Psoas muscle (tissue), 8 donors: ENCODE data around the gene ENTPD1. TPM values are rescaled to one million over a fixed set of nuclear protein-coding genes. Genes with fewer than 3 reads are reported as not detected.
"Not testable (repeated sequence)": the region's sequence is repeated elsewhere in the genome, so short reads cannot be mapped to it uniquely, and the experiment has no call there.

Experiments
- ATAC-seq, 4 donors: fragments of 200-7000 bp; cut with Tn5 transposase; one replicate each; pipeline ENCODE4 v1.9.1; 2020; ENCODE audit warnings: moderate library complexity in 3 of 4, mild to moderate bottlenecking in 2 of 4
- DNase-seq, 2 donors: peaks; one replicate each; pipeline ENCODE4 v3.0.0-alpha.2; 2020
- H3K27ac ChIP-seq: fragments of 200-600 bp; one replicate; pipeline ENCODE4 v1.8.0; 2022
- H3K27me3 ChIP-seq, 3 donors: fragments of 200-600 bp in 1 of 3; one replicate each; pipeline versions ENCODE4 v1.6.1 to v1.8.0; 2013 to 2022; ENCODE audit warnings: low read length in 2 of 3, mild to moderate bottlenecking in 2 of 3, moderate library complexity in 1 of 3; ENCODE audit not compliant: insufficient read depth in 3 of 3
- H3K36me3 ChIP-seq, 2 donors: fragments of 200-600 bp in 1 of 2; one replicate each; pipeline versions ENCODE4 v1.6.1 to v1.8.0; 2013 to 2022; ENCODE audit warnings: low read depth in 1 of 2, mild to moderate bottlenecking in 1 of 2, moderate library complexity in 1 of 2; ENCODE audit not compliant: insufficient read depth in 1 of 2
- H3K4me1 ChIP-seq: fragments of 200-600 bp; one replicate; pipeline ENCODE4 v1.8.0; 2022
- H3K4me3 ChIP-seq: fragments of 200-600 bp; one replicate; pipeline ENCODE4 v1.8.0; 2022; ENCODE audit warnings: mild to moderate bottlenecking
- H3K9me3 ChIP-seq: fragments of 200-600 bp; one replicate; pipeline ENCODE4 v1.8.0; 2022
- WGBS, 3 donors: extraction: QIAGEN DNeasy Blood & Tissue Kit; methylation state at CpG; one replicate each; pipeline versions ENCODE4 v1.1.6 to v1.1.7; 2013; 5-methylcytosine and 5-hydroxymethylcytosine counted together
- intact Hi-C, 2 donors: fragments of 100-400 bp; cut with DNase I; formaldehyde crosslinking; loops; one replicate each; pipeline versions ENCODE4 v1.11.0 to v1.14.2; 2022
- polyA plus RNA-seq, 3 donors: library from polyadenylated mRNA; stranded (reverse); fragments of 200-250 nt; gene quantifications; one replicate each; pipeline ENCODE4 v1.2.3, GENCODE V29; 2013
- total RNA-seq, 4 donors: library from RNA; stranded (reverse); fragmentation: NEBNext Ultra II Directional in 2 of 4; extraction: Animal tissue kit (Norgen Biotek cat#: 25700) in 2 of 4; gene quantifications; one replicate each; pipeline versions ENCODE4 v1.2.1 to v1.2.4, GENCODE V29; 2021 to 2023
- TF ChIP-seq, protein P1 (sequence below): fragments of 200-600 bp; IDR thresholded peaks from one replicate; pipeline ENCODE4 v1.8.0; 2022; ENCODE audit warnings: antibody characterized with exemption
- donor health status: healthy with polysubstance abuse.
- donor health status: DM: no; HTN: no; CAD: no; lungs with moderate emphysema.
- donor health status: Bipolar disorder and iron deficiency.
- donor health status: healthy.
- donor health status: DM: yes; HTN: yes; CAD: no.
- donor health status: DM: no; HTN: no; CAD: no.
- donor health status: DM: no; HTN: no; CAD: no.
- donor health status: DM: yes; HTN: yes; CAD: no.

ENTPD1 gene
- total and polyA plus RNA-seq, 7 donors, result 1.4 to 3.9 (median 1.7) TPM

DNA sequence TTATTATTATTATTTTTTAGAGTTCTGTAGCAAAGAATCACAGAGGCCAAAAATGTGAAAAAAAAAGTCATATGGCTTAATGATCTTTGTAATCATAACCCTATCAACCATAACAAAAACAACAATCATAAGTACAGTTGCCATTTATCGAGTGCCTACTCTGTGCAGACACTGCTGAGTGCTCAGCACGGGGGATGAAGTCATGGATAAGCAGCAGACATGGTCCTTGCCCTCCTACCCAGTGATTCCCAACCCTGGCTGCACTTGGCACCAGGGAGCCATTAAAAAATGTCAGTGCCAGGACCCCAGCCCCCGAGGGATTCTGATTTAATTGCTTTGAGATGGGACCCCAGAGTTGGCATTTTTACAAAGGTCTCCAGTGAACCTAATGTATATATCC lies 38.2 kb downstream of the ENTPD1 start:
- H3K27me3 ChIP-seq, result no peaks in the 10 kb centered on the region
- no peak for DNase-seq
- peaks cover 4% of the 10 kb centered on the region for H3K4me1 ChIP-seq
- WGBS, 3 donors, result 77 to 79% (median 79%) methylated on average over 3 of the region's 3 CpGs
- TF ChIP-seq, protein P1, sequence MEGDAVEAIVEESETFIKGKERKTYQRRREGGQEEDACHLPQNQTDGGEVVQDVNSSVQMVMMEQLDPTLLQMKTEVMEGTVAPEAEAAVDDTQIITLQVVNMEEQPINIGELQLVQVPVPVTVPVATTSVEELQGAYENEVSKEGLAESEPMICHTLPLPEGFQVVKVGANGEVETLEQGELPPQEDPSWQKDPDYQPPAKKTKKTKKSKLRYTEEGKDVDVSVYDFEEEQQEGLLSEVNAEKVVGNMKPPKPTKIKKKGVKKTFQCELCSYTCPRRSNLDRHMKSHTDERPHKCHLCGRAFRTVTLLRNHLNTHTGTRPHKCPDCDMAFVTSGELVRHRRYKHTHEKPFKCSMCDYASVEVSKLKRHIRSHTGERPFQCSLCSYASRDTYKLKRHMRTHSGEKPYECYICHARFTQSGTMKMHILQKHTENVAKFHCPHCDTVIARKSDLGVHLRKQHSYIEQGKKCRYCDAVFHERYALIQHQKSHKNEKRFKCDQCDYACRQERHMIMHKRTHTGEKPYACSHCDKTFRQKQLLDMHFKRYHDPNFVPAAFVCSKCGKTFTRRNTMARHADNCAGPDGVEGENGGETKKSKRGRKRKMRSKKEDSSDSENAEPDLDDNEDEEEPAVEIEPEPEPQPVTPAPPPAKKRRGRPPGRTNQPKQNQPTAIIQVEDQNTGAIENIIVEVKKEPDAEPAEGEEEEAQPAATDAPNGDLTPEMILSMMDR, result no peak
- H3K27ac ChIP-seq, result no peak overlapping the region
- H3K9me3 ChIP-seq, result no peaks in the 10 kb centered on the region
- H3K36me3 ChIP-seq, result no peaks in the 10 kb centered on the region
- intact Hi-C loops, result no loop called here
- H3K4me3 ChIP-seq, result no peak overlapping the region
- ATAC-seq, result no peak

- TF ChIP-seq, protein P1, result no peak
- DNase-seq, result no peak
- WGBS, 3 donors, result 80 to 84% (median 82%) methylated on average over 3 of the region's 3 CpGs
- intact Hi-C loops, result no loop called here
- Histone ChIP-seq H3K27me3 (no peaks in the 10 kb centered on the region), H3K27ac (no peak overlapping the region), H3K4me1 (peaks cover 4% of the 10 kb centered on the region), H3K4me3 (no peak overlapping the region), H3K36me3 (no peaks in the 10 kb centered on the region), H3K9me3 (no peaks in the 10 kb centered on the region)
- ATAC-seq, result no peak
Measured at GRCh38 chr10:95795602-95796001, 39.6 kb downstream of the ENTPD1 start.

DNA sequence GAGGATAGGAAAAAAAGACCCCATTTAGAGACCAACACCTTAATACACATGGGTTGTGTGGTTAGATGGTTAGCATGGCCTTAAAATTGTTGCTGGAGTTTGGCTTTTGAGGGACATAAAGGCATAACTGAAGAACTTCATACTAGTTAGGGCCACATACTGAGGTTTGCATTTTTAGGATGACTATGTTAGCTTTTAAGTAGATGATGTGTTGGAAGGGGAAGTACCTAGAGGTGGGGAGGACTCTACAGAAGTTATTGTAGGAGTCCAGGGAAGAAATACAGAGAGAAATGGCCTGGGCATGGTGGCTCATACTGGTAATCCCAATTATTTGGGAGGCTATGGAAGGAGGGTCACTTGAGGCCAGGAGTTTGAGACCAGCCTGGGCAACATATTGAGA lies 40.5 kb downstream of the ENTPD1 start:
- TF ChIP-seq, protein P1, result no peak
- intact Hi-C loops, result no loop called here
- Histone ChIP-seq H3K4me1 (peaks cover 4% of the 10 kb centered on the region), H3K9me3 (no peaks in the 10 kb centered on the region), H3K27ac (no peak overlapping the region), H3K27me3 (no peaks in the 10 kb centered on the region), H3K36me3 (no peaks in the 10 kb centered on the region), H3K4me3 (no peak overlapping the region)
- ATAC-seq, result no peak
- no peak for DNase-seq

DNA sequence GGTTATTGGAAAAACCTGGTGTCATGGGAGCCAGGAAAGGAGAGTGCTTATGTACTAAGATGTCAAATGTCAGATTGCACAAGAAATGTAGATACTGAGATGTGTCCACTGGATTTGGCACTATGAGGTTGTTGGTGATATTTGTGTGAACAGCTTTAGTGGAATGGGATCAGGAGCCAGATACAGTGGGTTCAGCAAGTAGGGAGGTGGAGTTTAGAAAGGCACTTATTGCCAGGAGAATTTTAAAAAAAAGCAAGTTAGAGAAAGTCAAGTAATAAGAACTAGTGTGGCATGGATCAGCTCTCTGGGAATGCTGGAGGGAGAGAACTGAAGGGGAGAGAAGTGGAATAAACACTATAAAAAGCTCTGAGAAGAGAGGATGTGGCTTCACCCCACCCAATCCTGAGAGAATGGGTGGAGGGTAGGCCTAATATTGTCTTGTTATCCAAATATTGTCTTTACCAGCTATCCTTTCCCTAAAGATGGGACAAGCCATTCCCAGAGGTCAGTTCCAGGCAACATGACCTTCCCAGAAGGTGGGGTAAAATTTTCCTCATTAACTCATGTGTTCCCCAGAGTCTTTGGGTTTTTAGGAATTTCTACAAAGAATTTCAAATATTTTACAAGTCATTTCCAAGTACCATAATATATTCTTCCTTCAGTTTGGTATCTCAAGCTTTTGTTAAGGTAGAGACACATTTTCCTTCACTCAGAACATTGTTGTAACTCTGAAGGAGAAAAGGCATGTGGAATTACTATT lies 42.3 kb downstream of the ENTPD1 start:
- no peaks in the 10 kb centered on the region for H3K27me3 ChIP-seq
- intact Hi-C loops, result no loop called here
- H3K9me3 ChIP-seq, result no peaks in the 10 kb centered on the region
- H3K4me1 ChIP-seq, result peaks cover 2% of the 10 kb centered on the region
- H3K4me3 ChIP-seq, result no peak overlapping the region
- H3K27ac ChIP-seq, result no peak overlapping the region
- ATAC-seq (no peak), DNase-seq (no peak)
- no peaks in the 10 kb centered on the region for H3K36me3 ChIP-seq
- TF ChIP-seq, protein P1, result no peak

- ATAC-seq, H3K27ac ChIP-seq, H3K27me3 ChIP-seq, H3K4me3 ChIP-seq, DNase-seq, H3K36me3 ChIP-seq, H3K9me3 ChIP-seq, intact Hi-C loops, H3K4me1 ChIP-seq: not testable (repeated sequence)
- 79 to 84% (median 80%) methylated on average over 2 of the region's 2 CpGs for WGBS, 3 donors
Measured at GRCh38 chr10:95800286-95800685, 44.3 kb downstream of the ENTPD1 start.

DNA sequence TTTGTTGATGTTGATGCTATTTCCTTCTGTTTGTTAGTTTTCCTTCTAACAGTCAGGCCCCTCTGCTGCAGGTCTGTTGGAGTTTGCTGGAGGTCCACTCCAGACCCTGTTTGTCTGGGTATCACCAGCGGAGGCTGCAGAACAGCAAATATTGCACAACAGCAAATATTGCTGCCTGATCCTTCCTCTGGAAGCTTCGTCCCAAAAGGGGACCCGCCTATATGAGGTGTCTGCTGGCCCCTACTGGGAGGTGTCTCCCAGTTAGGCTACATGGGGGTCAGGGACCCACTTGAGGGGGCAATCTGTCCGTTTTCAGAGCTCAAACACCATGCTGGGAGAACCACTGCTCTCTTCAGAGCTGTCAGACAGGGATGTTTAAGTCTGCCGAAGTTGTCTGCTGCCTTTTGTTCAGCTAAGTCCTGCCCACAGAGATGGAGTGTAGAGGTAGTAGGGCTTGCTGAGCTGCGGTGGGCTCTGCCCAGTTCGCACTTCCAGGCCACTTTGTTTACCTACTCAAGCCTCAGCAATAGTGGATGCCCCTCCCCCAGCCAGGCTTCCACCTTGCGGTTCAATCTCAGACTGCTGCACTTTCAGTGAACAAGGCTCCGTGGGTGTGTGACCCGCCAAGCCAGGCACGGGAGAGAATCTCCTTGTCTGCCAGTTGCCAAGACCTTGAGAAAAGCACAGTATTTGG lies 50.9 kb downstream of the ENTPD1 start:
- intact Hi-C loops, H3K9me3 ChIP-seq, H3K27ac ChIP-seq, H3K4me1 ChIP-seq, DNase-seq, ATAC-seq, H3K4me3 ChIP-seq, H3K36me3 ChIP-seq, H3K27me3 ChIP-seq: not testable (repeated sequence)
- 81 to 85% (median 83%) methylated on average over 11 of the region's 11 CpGs for WGBS, 3 donors

DNA sequence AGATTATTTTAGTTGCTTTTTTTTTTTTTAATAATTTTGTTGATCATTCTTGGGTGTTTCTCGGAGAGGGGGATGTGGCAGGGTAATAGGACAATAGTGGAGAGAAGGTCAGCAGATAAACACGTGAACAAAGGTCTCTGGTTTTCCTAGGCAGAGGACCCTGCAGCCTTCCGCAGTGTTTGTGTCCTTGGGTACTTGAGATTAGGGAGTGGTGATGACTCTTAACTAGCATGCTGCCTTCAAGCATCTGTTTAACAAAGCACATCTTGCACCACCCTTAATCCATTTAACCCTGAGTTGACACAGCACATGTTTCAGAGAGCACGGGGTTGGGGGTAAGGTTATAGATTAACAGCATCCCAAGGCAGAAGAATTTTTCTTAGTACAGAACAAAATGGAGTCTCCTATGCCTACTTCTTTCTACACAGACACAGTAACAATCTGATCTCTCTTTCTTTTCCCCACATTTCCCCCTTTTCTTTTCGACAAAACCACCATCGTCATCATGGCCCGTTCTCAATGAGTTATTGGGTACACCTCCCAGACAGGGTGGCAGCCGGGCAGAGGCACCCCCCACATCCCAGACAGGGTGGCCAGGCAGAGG lies 52.8 kb downstream of the ENTPD1 start:
- H3K4me1 ChIP-seq, DNase-seq, ATAC-seq, H3K9me3 ChIP-seq, H3K27me3 ChIP-seq, H3K4me3 ChIP-seq, H3K27ac ChIP-seq, intact Hi-C loops, H3K36me3 ChIP-seq: not testable (repeated sequence)
- WGBS, 3 donors, result 93 to 96% (median 94%) methylated on average over 7 of the region's 8 CpGs
